Fibroblast of skin of back (primary cell): ENCODE data around the gene ERI3.
A peak's percentile ranks its signal among the peaks of the same experiment; 100 is the strongest.

ENCODE experiments used
- DNase-seq: peaks from one replicate; pipeline ENCODE4 v3.0.0-alpha.2; 2013

Gene ERI3

DNA sequence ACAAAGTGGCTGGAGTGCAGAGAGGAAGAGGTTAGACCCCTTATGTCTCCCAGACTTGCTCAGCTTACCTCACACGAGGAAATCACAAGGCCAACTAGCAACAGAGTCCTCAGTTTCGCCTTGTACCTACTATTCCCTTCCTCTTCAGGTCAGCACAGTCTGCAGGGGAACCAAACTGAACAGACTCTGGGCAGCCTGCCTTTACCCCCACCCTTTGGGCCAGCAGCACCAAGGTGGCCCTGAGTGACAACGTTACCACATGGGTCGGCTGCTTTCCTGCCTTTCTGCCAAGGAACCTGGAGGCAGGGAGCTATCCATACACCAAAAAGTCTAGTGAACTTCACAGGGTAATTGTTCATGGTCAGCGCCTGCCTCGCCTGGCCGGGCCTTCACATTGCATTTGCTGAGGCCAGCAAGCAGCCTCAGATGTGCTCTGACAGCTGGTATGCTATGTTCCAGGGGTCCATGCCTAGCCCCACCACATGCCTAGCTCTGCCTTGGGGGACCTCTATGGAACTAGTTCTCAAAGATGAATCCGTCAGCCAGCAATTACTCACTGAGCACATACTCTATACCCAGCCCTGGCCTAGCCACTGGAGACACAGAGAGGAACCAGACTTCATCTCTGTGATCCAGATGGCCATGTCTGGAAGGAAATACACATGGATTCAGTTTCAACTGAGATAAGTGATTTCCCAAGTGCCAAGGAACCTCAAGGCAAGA, 72.2 kb downstream of the ERI3 start:
- no peak for DNase-seq

DNA sequence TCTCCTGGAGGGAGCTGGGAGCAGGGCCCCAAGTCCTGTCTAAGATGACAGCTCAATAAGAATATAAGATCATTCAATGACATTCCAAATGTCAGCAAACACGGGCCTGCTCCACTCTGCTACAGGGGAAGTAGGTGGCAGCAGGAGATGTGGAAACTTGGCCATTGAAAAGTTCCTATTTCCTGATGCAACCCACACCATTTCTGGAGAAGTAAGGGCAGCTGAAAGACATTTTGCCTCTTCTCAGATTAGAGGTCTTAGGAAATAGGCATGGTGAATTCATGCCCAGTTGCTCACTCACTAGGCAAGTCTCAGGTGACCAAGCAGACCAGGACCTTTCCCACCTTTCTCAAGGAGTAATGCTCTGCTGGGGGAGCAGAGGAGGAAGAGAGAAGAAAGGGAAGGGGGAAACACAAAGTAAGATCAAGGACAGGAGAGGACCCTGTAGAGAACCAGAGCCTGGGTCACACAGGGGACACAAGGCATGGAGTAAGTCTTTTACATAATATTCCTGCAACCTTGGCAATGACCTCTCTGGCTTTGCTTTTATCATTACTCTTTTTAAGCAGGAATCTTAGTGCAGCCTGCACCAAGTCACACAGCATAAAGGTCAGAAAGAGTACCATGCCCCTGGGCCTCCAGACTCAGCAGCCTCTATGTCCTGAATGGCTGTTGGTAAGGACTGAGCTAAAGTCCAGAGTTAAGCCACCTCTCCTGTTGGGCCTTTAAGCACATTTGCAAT, 72.9 kb downstream of the ERI3 start:
- DNase-seq, result no peak

DNA sequence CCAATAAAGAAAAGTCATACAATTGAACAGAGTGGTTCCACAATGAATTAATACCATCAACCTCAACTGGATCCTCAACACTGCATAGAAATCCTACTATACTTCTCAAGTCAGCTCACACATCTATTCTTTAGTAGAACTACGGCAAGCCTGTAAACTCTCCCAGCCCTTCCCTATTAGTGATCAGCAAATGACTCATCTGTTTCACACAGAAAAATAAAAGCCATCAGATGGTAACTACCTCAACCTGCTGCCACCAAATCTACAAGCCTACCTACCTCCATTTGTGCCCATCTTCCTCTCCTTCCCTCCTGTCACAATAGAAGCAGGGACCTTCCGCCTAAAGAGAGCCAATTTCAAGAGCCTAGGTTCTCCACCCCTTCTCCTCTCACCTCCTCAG, 78.2 kb downstream of the ERI3 start:
- no peak for DNase-seq

DNA sequence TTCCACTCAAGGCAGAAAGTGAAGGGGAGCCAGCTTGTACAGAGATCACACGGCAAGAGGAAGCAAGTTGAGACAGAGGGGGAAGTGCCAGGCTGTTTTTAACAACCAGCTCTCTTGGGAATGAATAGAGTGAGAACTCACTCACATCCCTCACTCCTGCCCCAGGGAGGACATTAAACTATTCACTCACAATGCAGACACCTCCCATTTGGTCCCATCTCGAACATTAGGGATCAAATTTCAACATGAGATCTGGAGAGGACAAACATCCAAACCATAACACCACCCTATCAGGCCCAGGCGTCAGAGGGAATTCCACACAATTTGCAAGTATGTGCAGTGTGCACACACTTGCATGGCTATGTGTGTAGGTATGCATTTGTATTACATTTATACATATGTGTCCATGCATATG, 79.1 kb downstream of the ERI3 start:
- DNase-seq, result peak; percentile 63

DNA sequence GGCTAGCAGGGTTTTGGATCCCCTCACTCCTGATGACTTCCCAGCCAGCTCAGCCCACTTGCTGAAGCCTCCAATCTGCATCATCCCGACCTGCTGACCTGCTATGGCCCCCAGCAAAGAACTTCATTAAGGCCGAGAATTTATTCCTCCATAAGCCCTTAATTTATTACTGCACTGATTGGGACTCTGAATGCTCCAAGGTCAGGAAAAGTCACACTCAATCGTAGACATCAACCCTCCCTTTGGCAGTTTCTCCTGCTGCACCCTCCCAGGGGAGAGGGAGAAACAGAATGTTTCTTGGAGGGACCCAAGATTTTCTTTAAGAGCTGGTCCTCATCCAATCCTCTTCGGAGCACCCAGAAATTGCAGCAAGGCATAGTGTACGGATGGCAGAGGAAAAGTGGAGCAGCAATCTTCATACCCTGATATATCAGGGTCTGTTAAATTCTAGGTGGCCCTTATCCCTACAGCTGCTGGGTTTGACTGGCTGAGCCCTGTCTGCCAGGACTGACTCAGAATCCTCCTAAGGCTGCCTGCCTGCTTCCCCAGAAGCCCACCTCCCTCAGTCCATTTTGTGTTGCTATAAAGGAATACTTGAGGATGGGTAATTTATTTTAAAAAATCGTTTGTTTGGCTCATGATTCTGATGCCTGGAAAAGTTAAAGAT, 79.6 kb downstream of the ERI3 start:
- DNase-seq, result no peak

DNA sequence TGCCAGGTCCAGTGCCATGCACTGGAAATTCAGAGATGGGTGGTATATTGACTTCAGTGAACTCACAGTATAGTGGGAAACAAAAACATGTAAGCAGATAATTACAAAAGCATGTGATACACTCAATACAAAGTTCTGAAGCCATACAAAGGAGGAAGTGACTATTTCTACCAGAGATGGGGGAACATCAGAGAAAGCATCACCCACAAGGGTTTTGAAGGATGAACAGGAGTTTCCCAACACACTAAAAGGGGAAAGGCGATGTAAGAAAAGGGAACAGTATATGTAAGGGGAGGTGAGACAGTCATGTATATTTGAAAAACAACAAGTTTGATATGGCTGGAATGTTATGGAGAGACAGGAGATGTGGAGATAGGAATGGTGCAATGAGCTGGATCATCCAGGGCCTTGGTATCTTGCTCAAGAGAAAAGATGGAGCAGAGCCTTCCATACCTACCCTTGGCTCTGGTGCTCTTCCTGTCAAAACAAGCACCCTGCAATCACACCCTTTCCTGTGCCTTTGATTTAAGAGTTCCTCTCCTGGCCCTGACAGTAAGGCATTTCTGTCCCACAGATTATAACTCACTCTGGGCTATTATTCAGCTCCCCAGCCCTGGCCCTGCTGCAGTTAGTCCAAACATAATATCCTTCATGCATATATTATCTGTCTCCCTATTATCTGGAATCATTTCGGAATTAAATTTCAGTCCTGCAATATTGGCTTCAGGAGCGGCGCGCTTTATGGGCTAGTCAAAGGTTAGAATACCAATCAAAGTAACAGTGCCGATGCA, 81.3 kb downstream of the ERI3 start:
- no peak for DNase-seq

DNA sequence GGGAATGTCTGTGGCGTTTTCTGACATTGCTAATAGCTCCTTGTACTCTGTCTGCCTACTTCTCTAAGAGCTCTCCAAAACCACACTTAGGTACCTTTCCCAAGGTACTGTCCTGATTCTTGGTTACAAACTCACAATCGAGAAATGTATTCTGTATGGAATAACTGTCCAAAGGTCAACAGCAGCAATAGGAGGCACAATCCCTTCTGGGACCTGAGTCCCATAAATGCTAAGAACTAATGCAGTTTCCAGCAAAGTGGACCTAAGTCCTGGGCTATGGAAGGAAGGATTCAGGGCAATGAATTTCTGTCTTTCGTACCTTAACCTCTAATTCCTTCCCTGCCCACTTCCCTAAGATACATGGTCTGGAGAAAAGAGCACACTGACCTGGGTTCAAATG, 82.1 kb downstream of the ERI3 start:
- no peak for DNase-seq

DNA sequence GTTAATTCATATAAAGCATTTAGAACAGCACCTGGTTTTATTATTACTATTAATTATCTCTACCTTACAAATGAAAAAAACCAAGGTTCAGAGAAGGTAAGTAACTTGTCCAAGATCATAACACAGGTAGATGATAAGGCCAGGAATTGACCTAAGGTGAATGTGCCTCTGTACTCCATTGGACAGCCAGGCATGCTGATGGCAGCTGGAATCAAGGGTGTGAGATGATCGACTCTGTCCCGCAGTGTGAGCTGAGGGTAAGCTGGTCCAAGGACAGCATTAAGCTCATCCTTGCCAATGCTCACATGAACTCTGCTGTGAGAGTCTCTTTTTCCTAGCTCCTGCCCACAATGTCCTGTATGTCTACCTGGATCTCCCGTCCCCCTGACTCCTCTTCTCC, 83.4 kb downstream of the ERI3 start:
- no peak for DNase-seq

DNA sequence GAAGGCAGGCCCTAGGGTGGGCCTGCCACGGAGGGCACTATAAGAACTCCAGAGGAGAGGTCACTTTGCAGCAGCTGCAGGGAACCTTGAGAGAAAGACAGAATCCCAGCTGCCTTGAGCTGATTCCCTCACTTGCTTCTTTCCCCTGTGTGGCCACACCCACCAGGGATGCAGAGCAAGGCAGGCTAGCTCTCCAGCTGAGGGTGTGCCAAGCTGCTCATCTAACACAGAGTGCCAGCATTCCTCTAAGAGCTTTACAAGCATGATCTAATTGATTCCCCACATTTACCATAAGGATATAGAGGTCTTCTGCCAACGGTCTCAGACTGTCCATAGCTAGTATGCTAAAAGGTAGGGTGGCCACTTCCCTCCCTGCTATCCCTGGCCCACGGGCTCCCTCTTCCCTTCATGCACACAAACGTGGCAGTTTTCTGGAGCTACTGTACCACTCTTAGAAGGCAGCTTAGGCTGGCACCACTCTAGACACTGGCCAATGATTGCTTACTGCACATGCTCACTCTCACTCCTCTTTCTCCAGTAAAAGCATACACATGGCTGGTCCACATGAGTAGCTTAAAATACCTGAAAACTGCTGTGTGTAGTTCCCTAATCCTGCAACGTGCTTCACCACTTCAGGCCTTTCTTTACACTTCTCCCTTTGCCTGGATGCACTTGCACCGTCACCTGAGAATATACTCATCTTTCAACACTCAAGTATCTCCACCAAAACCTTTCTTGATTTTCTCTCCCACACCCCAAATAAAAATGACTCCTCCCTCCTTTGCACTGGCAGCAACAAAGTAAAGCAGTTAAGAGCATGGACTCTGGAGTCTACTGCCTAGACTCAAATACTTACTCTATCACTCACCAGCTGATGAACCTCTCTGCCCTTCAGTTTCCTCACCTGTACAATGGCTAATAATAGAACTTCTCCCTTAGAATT, 84.1 kb downstream of the ERI3 start:
- no peak for DNase-seq

DNA sequence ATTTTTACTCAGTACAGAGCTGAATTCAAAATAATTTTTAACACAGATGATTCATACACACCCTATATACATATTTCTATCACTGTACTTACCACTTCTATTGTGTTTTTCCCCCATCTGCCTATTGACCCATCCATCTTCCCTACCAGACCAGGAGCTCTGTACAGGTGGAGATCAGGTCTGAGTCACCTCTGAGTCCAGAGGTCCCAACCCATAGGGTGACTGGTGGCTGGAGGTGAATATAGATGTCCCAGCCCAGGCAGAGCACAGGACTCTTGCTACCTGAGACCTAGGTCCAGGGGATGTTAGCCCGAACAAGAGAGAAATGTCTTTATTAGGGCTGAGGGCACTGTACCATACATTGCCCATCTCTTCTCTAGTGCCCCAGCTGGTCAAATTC, 87.0 kb downstream of the ERI3 start:
- DNase-seq, result no peak

DNA sequence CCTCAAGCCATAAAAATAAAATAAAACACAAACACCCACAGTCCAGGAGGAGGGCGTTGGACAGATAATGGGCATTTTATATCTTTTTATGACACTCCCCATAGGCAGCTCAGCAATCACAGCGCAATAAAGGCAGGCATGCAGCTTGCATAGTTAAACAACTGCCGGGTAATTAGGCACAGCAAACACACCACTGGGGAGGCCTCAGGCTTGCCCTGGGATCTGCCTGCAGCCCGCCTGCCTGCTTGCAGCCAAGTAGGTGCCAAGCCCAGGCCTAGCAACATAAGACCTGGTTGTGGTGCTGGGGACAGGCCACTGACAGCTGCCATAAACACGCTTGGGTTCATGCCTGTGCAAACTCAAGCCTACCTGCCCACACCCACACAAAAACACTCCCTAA, 87.6 kb downstream of the ERI3 start:
- DNase-seq, result no peak

DNA sequence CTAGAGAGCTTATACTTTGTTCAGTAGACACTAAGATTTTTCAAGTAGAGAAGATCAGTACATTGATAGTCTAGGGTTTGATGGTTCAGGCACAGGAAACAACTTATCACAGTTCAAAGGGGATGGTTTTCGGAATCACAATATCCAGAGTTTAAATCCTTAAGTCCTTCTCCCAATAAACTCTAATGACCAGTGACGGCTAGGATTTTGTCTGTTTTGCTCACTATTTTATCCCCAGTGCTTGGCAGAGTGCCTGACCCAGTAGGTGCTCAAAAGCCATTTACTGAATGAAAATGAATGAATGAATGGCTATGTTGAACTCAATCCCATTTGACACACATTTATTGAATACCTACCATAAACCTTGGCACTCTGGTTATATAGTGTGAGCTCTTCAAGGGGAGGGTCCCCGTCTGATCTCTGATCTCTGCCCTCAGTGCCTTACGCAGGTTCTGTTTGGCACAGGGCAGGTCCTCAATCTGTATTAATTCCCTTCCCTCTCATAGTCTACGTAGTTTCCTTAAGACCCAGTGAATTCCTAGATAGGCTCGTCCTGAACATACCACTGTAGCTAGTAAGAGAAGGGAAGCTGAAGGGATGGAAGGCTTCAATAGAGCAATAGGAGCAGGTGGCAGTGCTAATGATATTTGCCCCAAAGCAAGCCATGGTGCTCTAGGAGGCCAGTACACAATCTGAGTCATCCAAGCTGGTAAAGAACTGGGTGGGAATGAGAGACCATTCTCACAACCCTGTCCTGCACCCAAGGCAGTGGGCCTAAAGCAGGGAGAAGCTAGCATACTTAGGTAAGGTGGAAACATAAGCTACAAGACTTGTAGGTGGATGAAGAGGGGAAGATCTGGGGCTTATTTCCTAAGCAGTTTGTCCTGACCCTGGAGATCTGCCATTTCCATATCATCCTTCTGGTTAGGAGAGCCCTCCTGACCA, 88.4 kb downstream of the ERI3 start:
- DNase-seq, result no peak

DNA sequence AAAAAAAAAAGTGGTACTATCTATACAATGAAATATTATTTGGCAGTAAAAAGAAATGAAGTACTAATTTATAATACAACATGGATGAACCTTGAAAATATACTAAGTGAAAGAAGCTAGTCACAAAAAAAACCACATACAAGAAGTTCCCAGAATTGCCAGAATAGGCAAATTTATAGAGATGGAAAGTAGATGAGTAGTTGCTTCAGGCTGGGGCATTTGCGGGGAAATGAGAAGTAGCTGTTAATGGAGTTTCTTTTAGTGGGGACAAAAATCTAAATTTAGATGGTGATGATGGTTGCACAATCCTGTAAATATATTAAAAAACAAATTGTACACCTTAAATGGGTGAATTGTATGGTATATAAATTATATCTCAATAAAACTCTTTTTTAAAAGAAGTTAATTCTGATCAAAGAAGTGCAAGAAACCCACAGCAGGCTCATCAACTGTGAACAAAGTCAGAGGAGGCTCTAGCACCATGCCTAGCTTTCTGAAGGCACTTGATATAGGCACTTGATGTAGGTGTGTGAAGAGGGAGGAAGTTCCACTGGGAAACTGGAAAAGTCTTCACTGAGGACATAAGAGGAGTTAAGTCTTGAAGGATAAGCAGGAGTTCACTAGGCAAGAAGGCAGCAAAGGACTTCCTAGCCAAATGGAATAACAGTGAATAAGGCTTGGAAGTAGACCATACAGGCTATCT, 89.2 kb downstream of the ERI3 start:
- no peak for DNase-seq

DNA sequence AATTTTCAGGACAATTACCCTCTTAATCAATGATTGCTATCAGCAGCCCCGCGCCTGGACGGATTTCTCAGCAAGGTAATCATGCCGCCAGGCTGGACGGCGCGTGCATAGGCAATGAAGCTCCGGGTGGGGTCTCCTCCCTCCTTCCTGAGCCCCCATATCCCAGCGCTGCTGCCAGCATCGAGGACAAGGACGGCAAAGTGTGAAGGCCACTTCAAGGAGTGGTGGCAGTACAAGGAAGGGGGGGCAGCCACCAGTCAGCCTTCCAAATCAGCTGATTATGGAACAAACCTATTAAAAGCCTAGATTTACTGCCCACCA, 90.6 kb downstream of the ERI3 start:
- no peak for DNase-seq

DNA sequence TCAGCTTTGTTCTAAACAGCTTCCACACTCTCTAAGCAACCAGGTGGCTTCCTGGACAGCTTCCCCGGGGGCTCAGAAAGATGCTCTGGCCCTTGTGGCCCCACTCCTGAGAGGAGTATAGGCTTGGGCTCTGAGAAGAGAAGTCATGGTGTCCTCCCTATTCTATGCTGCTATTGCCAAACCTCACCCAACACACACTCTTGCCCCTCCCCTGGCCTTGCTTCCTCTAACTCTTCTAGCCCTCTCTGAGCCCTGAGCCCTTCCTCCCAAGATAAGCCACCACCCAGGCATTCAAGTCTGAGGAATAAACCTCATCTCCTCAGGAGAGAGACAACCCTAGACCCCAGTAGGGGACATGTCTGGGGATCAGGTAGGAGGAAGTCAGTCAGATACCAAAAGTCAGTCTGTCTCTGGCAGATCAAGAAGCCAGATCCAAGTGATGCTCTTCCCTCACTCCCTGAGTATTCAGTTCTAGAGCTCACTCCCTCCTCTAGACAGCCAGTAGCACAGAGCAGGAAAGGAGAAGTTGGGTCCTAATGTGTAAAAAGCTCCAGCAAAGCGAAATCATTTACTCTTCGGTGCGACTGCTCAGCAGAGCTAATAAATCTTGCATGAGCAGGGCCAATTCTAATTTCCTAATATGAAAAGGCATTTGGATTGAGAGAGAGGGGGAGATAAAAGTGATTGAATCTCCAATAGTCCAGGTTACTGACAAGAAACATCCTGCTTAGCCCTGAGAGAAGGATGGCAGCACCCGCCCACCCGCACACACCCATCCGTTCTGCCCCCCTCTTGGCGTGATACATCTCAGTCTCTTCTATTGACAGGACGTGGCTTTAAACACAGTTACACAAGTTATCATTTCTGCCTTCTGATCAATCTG, 91.2 kb downstream of the ERI3 start:
- no peak for DNase-seq

DNA sequence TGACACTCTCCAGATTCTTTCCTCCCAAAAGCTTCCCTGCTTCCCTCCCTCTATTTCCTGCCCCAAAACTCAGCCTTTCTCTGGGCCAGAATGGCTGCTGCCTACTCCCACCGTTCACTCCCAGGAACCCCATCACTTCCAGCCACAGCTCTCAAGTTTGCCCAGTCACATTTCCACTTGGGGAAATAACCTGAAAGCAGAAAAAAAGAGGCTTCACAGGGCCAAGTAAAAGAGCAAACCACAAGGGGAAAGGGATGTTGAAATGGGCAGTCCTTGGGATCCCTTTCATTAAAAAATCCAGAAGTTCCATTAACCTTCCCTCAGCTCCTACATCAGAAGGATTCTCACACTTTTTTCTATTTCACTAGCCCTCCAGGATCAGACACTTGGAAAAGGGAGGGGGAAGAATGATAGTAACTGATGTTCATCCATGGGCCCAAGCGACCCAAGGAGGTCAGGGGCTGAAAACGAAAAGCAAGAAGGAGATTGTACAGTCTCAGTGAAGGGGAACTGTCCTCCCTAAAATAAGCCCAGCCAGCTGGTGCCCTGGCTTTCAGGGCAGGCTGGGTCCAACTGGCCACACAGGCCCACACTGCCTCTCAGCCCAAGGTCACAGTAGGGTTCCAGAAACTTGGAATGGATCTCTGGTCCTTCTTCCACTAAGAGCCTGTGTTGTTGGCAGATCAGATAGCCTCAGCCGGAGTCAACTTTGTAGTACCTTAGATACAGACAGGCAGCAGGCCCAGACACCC, 92.1 kb downstream of the ERI3 start:
- no peak for DNase-seq

DNA sequence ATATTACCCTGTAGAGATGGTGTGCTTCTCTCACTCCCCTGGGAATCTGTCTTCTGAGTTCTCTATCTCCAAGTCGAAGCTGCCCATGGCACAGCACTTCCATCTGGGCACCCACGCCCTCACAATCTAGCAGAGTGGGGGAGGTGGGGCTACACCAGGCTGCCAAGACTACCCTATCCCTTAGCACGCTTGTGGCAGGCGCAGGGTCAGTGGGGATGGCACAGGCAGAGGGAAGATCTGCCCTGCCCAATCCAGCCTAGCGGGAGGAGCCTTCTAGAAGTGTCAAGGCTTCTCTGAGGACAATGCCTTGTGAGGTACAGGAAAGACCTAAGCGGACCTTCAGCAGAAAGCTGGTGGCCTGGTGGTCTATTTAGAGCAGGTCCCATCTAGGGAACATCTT, 92.6 kb downstream of the ERI3 start:
- no peak for DNase-seq

DNA sequence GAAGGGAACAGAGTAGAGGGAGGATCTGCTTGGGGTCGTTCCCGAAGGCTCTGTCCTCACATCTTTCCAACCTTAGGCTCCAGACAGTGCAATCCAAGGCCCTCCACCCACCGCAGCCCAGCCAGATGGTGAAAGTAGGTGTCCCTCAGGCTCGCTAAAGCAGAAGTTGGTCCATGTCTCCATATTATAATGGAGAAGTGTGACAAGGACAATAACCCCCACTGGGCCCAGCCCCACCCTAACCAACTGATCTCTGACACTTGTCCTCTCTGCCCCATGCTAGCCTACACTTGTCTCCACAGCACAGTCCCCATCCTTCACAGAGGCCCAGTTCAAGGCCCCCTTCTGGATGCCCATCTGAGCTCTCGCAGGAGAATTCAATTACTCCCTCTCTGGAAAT, 93.1 kb downstream of the ERI3 start:
- no peak for DNase-seq
